K562 (cell line): ENCODE measurements around the gene TRMT1. TPM values are rescaled to one million over a fixed set of nuclear protein-coding genes. Genes with fewer than 3 reads are reported as not detected.

ENCODE experiments used
- ATF1 ChIP-seq, 2 experiments: fragments of 450-650 bp in 1 of 2; IDR thresholded peaks; 2 replicates each; pipeline ENCODE4 v1.6.1; 2016; ENCODE audit warnings: missing compliant biosample characterization in 1 of 2, missing genetic modification characterization in 1 of 2
- CCNT2 ChIP-seq: IDR thresholded peaks from 2 replicates; pipeline ENCODE4 v1.6.1; 2011; ENCODE audit warnings: borderline replicate concordance, low read depth, mild to moderate bottlenecking, moderate library complexity, mixed read lengths, low read length; ENCODE audit not compliant: insufficient read length; ENCODE audit errors: extremely low read depth
- CXXC5 ChIP-seq: fragments of 250-450 bp; sonication (Bioruptor Pico); IDR thresholded peaks from 2 replicates; pipeline ENCODE4 v1.8.0; 2022; ENCODE audit warnings: inconsistent platforms, mild to moderate bottlenecking, moderate library complexity
- HEY1 ChIP-seq: fragments of 250-450 bp; sonication (Bioruptor Pico); IDR thresholded peaks from 2 replicates; pipeline ENCODE4 v1.5.0; 2020; ENCODE audit warnings: mild to moderate bottlenecking, moderate library complexity, borderline replicate concordance
- HNRNPLL ChIP-seq: fragments of 200-400 bp; formaldehyde crosslinking; IDR thresholded peaks from 2 replicates; pipeline ENCODE4 v1.6.1; 2017; ENCODE audit warnings: low read length, low read depth, mild to moderate bottlenecking; ENCODE audit not compliant: poor library complexity, severe bottlenecking
- NCOA2 ChIP-seq, 2 experiments: fragments of 450-650 bp; IDR thresholded peaks; 2 replicates each; pipeline ENCODE4 v1.6.1; 2018; ENCODE audit warnings: mild to moderate bottlenecking in 2 of 2, moderate library complexity in 1 of 2; ENCODE audit not compliant: partially characterized antibody in 2 of 2
- PURB ChIP-seq: sonication (generic); formaldehyde crosslinking; IDR thresholded peaks from 2 replicates; pipeline ENCODE4 v1.9.0; 2021; ENCODE audit warnings: low read depth, mild to moderate bottlenecking, missing genetic modification reagents
- polyA plus RNA-seq, 8 experiments: library from polyadenylated mRNA; depleted of rRNA in 4 of 8; stranded (reverse) in 5 of 8; unstranded in 3 of 8; fragments of >200 nt; fragmentation: Nextera tagmentation in 2 of 8; fragmentation: Illumina TruSeq in 1 of 8; extraction: Ambion mirVana in 2 of 8; extraction: Trizol in 1 of 8; gene quantifications; 2 replicates each; pipeline versions ENCODE4 v1.2.1 to v1.2.3, GENCODE V29; 2011 to 2014; ENCODE audit warnings: inconsistent platforms in 1 of 8, missing spikeins in 1 of 8
- total RNA-seq, 7 experiments: library from RNA; depleted of rRNA in 6 of 7; stranded (reverse); fragments of >200 nt in 6 of 7; fragmentation: Illumina TruSeq in 2 of 7; extraction: Trizol in 2 of 7; gene quantifications; 2 replicates each; pipeline versions ENCODE4 v1.2.1 to v1.2.3, GENCODE V29; 2011 to 2021; ENCODE audit warnings: low replicate concordance in 1 of 7
- TF ChIP-seq, protein P1 (sequence below), 2 experiments: fragments of 450-650 bp in 1 of 2; sonication (generic) in 1 of 2; formaldehyde crosslinking in 1 of 2; IDR thresholded peaks in 1 of 2; conservative IDR thresholded peaks in 1 of 2; 2 replicates each; pipeline versions ENCODE4 v1.6.1 to v1.8.1; 2016 to 2023; ENCODE audit warnings: mild to moderate bottlenecking in 2 of 2, moderate library complexity in 2 of 2, inconsistent platforms in 1 of 2, missing genetic modification reagents in 1 of 2
- TF ChIP-seq, protein P2 (sequence below), 2 experiments: fragments of 450-650 bp in 1 of 2; sonication (generic) in 1 of 2; formaldehyde crosslinking in 1 of 2; IDR thresholded peaks; 2 replicates each; pipeline versions ENCODE4 v1.7.1 to v1.9.0; 2016 to 2022; ENCODE audit warnings: inconsistent platforms in 1 of 2, mild to moderate bottlenecking in 1 of 2, missing genetic modification reagents in 1 of 2
- TF ChIP-seq, protein P3 (sequence below): sonication (generic); IDR thresholded peaks from 2 replicates; pipeline ENCODE4 v1.6.1; 2016

TRMT1 gene
- total and polyA plus RNA-seq, 9 of the 15 experiments (the other 6 are each of a cell fraction or from before 2014, with no cell fraction given), result 5.8 to 158 (median 54.3) TPM

DNA sequence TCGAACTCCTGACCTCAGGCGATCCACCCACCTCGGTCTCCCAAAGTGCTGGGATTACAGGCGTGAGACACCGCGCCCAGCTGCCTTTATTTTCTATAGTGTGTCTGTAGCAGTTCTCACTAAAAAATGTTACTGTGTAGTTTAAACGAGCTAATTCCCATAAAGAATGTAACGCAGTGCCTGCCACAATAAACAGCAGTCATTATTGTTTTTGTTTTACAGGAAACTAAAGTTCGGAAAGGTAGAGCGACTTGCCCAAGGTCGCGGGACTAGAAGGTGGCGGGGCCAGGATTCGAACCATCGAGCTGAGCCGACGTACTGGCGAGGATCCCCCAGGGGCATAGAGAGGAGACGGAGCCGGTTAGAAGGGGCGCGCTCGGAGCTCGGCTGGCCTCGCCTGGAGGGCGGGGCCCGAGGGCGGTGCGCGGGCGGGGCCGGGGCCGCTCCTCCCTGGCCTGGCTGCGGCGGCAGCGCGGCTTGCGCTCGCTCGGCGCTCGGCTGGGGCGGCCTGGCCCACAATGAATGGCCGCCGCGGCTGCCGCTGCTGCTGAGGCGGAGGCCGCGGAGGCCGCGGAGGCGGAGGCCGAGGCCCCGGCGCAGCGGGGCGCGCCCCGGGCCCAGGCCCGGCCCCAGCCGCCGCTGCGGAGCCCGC lies 1.4 kb upstream of the TRMT1 start, which contains the start of gene NACC1 (continued):
- TF ChIP-seq, protein P1, sequence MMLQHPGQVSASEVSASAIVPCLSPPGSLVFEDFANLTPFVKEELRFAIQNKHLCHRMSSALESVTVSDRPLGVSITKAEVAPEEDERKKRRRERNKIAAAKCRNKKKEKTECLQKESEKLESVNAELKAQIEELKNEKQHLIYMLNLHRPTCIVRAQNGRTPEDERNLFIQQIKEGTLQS (IDR thresholded peaks at IDR 0.05), result no peak
- TF ChIP-seq, protein P1 (CRISPR knock-in tag; conservative IDR thresholded peaks at IDR 0.05), result no peak
- TF ChIP-seq HEY1 (CRISPR knock-in tag) (no peak), CCNT2 (peak; percentile 64), PURB (CRISPR knock-in tag) (no peak), ATF1 (CRISPR knock-in tag; IDR thresholded peaks at IDR 0.05) (no peak), ATF1 (tag; IDR thresholded peaks at IDR 0.05) (peak; percentile 44), HNRNPLL (peak; percentile 27), NCOA2 (IDR thresholded peaks at IDR 0.05; ENCODE audit: partially characterized antibody in 2 of 2) (no peak), CXXC5 (CRISPR knock-in tag) (peak; percentile 85)
- TF ChIP-seq, protein P2, sequence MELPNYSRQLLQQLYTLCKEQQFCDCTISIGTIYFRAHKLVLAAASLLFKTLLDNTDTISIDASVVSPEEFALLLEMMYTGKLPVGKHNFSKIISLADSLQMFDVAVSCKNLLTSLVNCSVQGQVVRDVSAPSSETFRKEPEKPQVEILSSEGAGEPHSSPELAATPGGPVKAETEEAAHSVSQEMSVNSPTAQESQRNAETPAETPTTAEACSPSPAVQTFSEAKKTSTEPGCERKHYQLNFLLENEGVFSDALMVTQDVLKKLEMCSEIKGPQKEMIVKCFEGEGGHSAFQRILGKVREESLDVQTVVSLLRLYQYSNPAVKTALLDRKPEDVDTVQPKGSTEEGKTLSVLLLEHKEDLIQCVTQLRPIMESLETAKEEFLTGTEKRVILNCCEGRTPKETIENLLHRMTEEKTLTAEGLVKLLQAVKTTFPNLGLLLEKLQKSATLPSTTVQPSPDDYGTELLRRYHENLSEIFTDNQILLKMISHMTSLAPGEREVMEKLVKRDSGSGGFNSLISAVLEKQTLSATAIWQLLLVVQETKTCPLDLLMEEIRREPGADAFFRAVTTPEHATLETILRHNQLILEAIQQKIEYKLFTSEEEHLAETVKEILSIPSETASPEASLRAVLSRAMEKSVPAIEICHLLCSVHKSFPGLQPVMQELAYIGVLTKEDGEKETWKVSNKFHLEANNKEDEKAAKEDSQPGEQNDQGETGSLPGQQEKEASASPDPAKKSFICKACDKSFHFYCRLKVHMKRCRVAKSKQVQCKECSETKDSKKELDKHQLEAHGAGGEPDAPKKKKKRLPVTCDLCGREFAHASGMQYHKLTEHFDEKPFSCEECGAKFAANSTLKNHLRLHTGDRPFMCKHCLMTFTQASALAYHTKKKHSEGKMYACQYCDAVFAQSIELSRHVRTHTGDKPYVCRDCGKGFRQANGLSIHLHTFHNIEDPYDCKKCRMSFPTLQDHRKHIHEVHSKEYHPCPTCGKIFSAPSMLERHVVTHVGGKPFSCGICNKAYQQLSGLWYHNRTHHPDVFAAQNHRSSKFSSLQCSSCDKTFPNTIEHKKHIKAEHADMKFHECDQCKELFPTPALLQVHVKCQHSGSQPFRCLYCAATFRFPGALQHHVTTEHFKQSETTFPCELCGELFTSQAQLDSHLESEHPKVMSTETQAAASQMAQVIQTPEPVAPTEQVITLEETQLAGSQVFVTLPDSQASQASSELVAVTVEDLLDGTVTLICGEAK (IDR thresholded peaks at IDR 0.05), result peak; percentile 51; the same call in 1 of the 2 replicates
- TF ChIP-seq, protein P2 (CRISPR knock-in tag; IDR thresholded peaks at IDR 0.05), result no peak
- TF ChIP-seq, protein P3, sequence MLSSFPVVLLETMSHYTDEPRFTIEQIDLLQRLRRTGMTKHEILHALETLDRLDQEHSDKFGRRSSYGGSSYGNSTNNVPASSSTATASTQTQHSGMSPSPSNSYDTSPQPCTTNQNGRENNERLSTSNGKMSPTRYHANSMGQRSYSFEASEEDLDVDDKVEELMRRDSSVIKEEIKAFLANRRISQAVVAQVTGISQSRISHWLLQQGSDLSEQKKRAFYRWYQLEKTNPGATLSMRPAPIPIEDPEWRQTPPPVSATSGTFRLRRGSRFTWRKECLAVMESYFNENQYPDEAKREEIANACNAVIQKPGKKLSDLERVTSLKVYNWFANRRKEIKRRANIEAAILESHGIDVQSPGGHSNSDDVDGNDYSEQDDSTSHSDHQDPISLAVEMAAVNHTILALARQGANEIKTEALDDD, result peak; percentile 13; the same call in 1 of the 2 replicates
